A549 (cell line): Measurements from ENCODE around the gene TROAP.

Source experiments
- KDM1A ChIP-seq: fragments of 200-600 bp; sonication (generic); IDR thresholded peaks from 2 replicates; pipeline ENCODE4 v1.6.1; 2016; ENCODE audit warnings: low read depth, mild to moderate bottlenecking
- NFE2L2 ChIP-seq: fragments of 150-350 bp; conservative IDR thresholded peaks from 2 replicates; pipeline ENCODE4 v1.6.1; 2014; ENCODE audit warnings: low read length
- POLR2A ChIP-seq: IDR thresholded peaks from 2 replicates; pipeline ENCODE4 v1.6.1; 2012; ENCODE audit warnings: mild to moderate bottlenecking, low read length
- RAD21 ChIP-seq, 2 experiments: fragments of >200 bp in 1 of 2; sonication (Bioruptor Twin) in 1 of 2; formaldehyde crosslinking in 1 of 2; IDR thresholded peaks in 1 of 2; conservative IDR thresholded peaks in 1 of 2; 2 replicates in 1 of 2; 3 replicates in 1 of 2; pipeline ENCODE4 v1.6.1; 2012 to 2018; ENCODE audit warnings: inconsistent platforms in 1 of 2
- REST ChIP-seq: fragments of 200-600 bp; sonication (generic); IDR thresholded peaks from 2 replicates; pipeline ENCODE4 v1.6.1; 2016; ENCODE audit warnings: antibody characterized with exemption, mild to moderate bottlenecking, moderate library complexity
- RFX5 ChIP-seq: fragments of 450-650 bp; IDR thresholded peaks from 2 replicates; pipeline ENCODE4 v1.7.1; 2014; ENCODE audit warnings: antibody characterized with exemption, mild to moderate bottlenecking, moderate library complexity
- TF ChIP-seq, protein P1 (sequence below): fragments of >200 bp; sonication (Bioruptor Twin); formaldehyde crosslinking; IDR thresholded peaks from 3 replicates; pipeline ENCODE4 v1.5.1; 2016

DNA sequence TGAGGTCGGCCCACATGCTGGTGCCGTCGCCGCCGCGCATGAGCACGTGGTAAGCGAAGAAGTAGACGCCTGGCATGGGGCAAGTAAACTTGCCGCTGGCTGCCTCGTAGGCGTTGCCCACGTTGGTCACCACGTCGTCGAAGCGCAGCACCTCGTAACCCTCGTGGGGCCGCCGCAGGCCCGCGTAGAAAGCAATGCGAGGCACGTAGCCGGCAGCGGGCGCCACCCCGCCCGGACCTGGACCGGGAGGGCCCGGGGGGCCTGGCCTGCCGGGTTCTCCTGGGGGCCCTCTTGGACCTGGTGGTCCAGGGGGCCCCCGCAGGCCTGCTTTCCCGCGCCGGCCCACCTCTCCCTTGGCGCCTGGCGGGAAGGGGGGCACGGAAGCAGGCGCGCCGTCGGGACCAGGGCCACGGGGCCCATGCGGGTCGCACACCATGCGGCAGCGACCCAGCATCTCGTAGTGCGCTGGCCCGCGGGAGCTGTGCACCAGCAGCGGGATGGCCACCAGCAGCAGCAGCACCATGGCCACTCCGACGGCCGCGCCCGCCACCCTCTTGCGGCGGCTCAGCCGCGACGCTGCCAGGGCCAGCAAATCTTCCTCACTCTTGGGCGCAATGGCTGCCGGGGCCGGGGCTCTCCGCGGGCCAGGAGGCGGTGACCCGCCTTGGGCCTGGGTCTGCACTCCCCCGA lies 13.0 kb downstream of the TROAP start:
- TF ChIP-seq KDM1A (no peak), REST (no peak), NFE2L2 (no peak), POLR2A (no peak), RAD21 (conservative IDR thresholded peaks at IDR 0.05 in 1 of 2, IDR thresholded peaks at IDR 0.05 in 1 of 2) (no peak), RFX5 (no peak)
- TF ChIP-seq, protein P1, sequence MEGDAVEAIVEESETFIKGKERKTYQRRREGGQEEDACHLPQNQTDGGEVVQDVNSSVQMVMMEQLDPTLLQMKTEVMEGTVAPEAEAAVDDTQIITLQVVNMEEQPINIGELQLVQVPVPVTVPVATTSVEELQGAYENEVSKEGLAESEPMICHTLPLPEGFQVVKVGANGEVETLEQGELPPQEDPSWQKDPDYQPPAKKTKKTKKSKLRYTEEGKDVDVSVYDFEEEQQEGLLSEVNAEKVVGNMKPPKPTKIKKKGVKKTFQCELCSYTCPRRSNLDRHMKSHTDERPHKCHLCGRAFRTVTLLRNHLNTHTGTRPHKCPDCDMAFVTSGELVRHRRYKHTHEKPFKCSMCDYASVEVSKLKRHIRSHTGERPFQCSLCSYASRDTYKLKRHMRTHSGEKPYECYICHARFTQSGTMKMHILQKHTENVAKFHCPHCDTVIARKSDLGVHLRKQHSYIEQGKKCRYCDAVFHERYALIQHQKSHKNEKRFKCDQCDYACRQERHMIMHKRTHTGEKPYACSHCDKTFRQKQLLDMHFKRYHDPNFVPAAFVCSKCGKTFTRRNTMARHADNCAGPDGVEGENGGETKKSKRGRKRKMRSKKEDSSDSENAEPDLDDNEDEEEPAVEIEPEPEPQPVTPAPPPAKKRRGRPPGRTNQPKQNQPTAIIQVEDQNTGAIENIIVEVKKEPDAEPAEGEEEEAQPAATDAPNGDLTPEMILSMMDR: no peak
